ENCODE data around the gene SMYD4.

Gene SMYD4

GRCh38 chr17:1730326-1731193 lies 99.1 kb downstream of the SMYD4 start:
- DNase-seq (ENCODE audit: low spot score) = no peak

- no peak for DNase-seq (ENCODE audit: low spot score)
These were observed 99.8 kb downstream of the SMYD4 start for GRCh38 chr17:1729966-1730325.
